Measurements from ENCODE around the gene SIDT2. TPM values are rescaled to one million over a fixed set of nuclear protein-coding genes. Genes with fewer than 3 reads are reported as not detected.

Gene SIDT2
- total RNA-seq, 1 donor from 2014 or later = 53.1 TPM

DNA sequence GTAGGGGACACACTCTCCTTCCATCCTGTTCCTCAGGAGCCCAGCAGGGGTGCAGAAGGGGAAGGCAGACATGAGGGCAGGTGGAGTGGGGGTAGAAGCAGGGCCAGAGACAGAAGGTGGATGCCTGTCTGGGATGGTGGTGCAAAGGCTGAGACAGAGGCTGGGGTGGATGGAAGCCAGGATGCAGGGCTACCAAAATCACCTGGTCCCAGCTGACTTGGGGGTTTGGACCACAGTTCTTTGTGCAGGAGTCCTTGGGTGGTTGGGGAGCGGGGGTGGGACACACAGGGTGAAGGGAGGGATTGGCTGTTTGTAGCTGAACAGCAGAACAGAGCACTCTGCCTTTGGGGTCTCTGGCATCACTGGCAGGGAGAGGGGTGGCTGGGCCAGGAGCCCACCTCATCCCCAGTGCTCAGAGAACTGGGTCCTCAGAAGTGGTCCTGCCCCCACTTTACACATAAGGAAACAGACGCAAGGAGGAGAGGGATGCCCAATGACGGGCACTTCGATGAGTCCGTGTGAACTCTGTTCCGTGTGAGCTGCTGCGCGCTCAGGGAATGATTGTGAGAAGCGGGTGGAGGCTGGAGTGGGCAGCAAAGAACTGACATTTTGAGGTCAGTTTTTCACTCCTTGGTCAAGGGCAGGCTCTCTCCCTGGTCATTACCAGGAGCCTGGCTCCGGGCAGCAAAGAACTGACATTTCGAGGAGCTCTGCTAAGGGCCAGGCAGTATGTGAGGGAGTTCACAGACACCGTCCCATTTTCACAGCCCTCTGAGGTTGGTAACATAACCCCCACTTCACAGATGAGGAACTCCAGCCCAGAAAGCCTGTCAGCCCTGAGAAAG is 22.5 kb downstream of the SIDT2 start:
- Mint-ChIP-seq H3K4me1 (ENCODE audit: unreplicated experiment) (peaks cover 25% of the 10 kb centered on the region), H3K27ac (peak overlapping the region; percentile 36), H3K9me3 (no peaks in the 10 kb centered on the region), H3K36me3 (peaks cover 11% of the 10 kb centered on the region), H3K27me3 (no peaks in the 10 kb centered on the region), H3K4me3 (peak overlapping the region; percentile 76)
- DNase-seq (ENCODE audit: extremely low spot score, unreplicated experiment) = no peak
- TF ChIP-seq, protein P1, sequence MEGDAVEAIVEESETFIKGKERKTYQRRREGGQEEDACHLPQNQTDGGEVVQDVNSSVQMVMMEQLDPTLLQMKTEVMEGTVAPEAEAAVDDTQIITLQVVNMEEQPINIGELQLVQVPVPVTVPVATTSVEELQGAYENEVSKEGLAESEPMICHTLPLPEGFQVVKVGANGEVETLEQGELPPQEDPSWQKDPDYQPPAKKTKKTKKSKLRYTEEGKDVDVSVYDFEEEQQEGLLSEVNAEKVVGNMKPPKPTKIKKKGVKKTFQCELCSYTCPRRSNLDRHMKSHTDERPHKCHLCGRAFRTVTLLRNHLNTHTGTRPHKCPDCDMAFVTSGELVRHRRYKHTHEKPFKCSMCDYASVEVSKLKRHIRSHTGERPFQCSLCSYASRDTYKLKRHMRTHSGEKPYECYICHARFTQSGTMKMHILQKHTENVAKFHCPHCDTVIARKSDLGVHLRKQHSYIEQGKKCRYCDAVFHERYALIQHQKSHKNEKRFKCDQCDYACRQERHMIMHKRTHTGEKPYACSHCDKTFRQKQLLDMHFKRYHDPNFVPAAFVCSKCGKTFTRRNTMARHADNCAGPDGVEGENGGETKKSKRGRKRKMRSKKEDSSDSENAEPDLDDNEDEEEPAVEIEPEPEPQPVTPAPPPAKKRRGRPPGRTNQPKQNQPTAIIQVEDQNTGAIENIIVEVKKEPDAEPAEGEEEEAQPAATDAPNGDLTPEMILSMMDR (conservative IDR thresholded peaks at IDR 0.05) = no peak

DNA sequence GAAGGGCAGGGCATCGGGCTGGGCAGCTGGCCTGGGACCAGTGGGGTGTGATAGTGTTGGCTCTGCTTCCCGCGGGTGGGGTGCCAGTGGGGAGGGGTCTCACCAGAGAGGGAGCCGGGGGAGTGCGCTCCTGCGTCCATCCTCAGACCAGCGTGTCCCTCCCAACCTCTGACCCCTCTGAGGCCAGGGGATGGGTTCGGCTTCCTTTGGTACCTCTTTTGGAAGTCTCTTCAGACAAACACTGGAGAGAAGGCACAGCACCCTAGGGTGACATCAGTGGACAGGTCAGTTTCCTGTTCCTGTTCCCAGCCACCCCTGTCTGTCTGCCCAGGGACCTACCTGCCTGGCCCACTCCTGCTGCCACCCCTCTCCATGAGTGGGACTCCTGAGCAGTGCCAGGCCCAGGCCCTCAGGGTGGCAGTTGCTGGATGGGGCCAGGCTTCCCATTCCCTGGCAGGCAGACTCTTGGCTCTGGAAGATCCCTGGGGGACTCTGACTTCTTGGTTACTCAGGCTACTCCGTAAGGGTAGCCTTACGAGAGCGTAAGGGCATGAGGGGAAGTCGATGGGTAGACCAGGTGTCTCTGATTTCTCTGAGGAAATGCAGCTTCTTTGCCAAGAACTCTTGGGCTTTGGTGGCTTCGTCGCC is 23.2 kb downstream of the SIDT2 start:
- Mint-ChIP-seq H3K9me3 (no peaks in the 10 kb centered on the region), H3K36me3 (peaks cover 11% of the 10 kb centered on the region), H3K4me1 (ENCODE audit: unreplicated experiment) (peaks cover 25% of the 10 kb centered on the region), H3K27ac (peak overlapping the region; percentile 46), H3K4me3 (no peak overlapping the region), H3K27me3 (no peaks in the 10 kb centered on the region)
- no peak for DNase-seq (ENCODE audit: extremely low spot score, unreplicated experiment)
- TF ChIP-seq, protein P1 (conservative IDR thresholded peaks at IDR 0.05) = no peak

DNA sequence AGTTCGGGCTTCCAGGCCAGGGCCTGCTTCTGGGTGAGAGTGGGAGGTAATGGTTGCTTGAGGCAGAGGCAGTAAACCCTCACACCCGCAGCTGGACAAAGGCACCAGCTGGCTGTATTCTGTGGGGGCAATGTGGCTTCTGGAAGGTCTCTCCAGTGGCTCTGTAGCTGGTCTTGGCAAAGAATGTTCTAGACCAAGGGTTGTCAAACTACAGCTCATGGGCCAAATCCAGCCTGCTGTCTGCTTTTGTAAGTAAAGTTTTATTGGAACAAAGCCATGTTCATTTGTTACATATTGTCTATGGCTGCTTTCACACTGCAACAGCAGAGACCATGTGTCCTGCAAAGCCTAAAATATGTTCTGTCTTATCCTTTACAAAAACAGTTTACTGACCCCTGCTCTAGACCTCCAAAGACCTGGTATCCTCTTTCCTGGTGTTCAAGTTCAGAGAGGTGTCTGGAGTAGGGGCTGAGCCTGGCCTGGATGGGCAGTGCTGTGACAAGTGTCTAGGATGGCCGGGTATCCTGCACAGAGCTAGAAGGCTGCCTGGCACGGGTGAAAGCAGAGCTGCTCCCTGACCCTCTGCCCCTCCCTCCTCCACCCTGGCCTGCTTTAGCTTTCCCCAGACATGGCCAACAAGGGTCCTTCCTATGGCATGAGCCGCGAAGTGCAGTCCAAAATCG is 24.0 kb downstream of the SIDT2 start:
- Mint-ChIP-seq H3K27ac (peak overlapping the region; percentile 46), H3K4me3 (no peak overlapping the region), H3K9me3 (no peaks in the 10 kb centered on the region), H3K36me3 (peaks cover 11% of the 10 kb centered on the region), H3K4me1 (ENCODE audit: unreplicated experiment) (peaks cover 21% of the 10 kb centered on the region), H3K27me3 (no peaks in the 10 kb centered on the region)
- TF ChIP-seq, protein P1 (conservative IDR thresholded peaks at IDR 0.05) = no peak
- DNase-seq (ENCODE audit: extremely low spot score, unreplicated experiment) = no peak

DNA sequence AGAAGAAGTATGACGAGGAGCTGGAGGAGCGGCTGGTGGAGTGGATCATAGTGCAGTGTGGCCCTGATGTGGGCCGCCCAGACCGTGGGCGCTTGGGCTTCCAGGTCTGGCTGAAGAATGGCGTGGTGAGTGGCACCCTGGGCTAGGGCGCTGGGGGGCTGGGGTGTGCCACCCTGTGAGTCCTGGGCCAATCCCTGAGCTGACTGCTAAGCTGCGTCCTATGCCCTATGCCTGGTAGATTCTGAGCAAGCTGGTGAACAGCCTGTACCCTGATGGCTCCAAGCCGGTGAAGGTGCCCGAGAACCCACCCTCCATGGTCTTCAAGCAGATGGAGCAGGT is 24.5 kb downstream of the SIDT2 start:
- Mint-ChIP-seq H3K27me3 (no peaks in the 10 kb centered on the region), H3K9me3 (no peaks in the 10 kb centered on the region), H3K27ac (no peak overlapping the region), H3K4me1 (ENCODE audit: unreplicated experiment) (peaks cover 16% of the 10 kb centered on the region), H3K4me3 (no peak overlapping the region), H3K36me3 (peaks cover 11% of the 10 kb centered on the region)
- TF ChIP-seq, protein P1 (conservative IDR thresholded peaks at IDR 0.05) = no peak
- no peak for DNase-seq (ENCODE audit: extremely low spot score, unreplicated experiment)

DNA sequence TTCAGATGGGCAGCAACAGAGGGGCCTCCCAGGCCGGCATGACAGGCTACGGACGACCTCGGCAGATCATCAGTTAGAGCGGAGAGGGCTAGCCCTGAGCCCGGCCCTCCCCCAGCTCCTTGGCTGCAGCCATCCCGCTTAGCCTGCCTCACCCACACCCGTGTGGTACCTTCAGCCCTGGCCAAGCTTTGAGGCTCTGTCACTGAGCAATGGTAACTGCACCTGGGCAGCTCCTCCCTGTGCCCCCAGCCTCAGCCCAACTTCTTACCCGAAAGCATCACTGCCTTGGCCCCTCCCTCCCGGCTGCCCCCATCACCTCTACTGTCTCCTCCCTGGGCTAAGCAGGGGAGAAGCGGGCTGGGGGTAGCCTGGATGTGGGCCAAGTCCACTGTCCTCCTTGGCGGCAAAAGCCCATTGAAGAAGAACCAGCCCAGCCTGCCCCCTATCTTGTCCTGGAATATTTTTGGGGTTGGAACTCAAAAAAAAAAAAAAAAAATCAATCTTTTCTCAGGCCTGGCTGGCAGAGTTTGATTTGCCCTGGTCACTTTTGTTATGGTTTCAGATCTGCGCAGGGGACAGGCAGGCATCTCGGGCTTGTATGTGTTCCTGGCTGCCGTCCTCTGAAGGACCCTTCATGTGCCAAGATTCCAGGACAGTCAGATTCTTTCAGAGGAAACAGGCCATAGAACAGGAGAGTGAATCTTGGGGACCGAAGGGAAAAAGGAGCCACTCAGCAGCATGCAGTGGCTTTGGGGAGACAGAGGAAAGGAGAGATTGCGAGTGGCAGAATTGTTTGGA is 25.9 kb downstream of the SIDT2 start:
- peaks cover 11% of the 10 kb centered on the region for H3K36me3 Mint-ChIP-seq
- no peaks in the 10 kb centered on the region for H3K9me3 Mint-ChIP-seq
- peak overlapping the region; percentile 76 for H3K27ac Mint-ChIP-seq
- peaks cover 7% of the 10 kb centered on the region for H3K4me1 Mint-ChIP-seq (ENCODE audit: unreplicated experiment)
- no peak overlapping the region for H3K4me3 Mint-ChIP-seq
- TF ChIP-seq, protein P1 (conservative IDR thresholded peaks at IDR 0.05) = no peak
- H3K27me3 Mint-ChIP-seq = no peaks in the 10 kb centered on the region
- no peak for DNase-seq (ENCODE audit: extremely low spot score, unreplicated experiment)
